Measurements from ENCODE around the gene MDH2.

DNA sequence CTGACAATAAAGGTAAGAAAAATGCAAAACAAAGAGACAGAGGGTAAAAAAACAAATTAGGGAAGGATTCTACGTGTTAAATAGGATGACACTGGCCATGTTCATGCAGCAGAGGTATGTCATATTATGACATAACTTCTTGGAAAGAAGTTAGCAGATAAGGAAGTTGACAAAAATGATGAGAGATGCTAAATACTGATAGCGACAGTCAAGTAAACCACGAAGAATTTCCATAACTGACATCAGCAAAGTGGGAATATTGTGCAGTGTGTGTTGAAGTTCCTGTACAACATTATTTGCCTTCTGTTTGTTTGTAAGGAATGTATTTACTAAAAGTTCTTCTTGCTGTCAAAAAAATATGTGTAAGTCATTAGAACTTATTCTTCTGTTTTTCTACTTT is 29.5 kb downstream of the MDH2 start:
- TF ChIP-seq, protein P1, sequence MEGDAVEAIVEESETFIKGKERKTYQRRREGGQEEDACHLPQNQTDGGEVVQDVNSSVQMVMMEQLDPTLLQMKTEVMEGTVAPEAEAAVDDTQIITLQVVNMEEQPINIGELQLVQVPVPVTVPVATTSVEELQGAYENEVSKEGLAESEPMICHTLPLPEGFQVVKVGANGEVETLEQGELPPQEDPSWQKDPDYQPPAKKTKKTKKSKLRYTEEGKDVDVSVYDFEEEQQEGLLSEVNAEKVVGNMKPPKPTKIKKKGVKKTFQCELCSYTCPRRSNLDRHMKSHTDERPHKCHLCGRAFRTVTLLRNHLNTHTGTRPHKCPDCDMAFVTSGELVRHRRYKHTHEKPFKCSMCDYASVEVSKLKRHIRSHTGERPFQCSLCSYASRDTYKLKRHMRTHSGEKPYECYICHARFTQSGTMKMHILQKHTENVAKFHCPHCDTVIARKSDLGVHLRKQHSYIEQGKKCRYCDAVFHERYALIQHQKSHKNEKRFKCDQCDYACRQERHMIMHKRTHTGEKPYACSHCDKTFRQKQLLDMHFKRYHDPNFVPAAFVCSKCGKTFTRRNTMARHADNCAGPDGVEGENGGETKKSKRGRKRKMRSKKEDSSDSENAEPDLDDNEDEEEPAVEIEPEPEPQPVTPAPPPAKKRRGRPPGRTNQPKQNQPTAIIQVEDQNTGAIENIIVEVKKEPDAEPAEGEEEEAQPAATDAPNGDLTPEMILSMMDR (IDR thresholded peaks at IDR 0.05) = no peak
- TF ChIP-seq POLR2A (IDR thresholded peaks at IDR 0.05) (no peak), POLR2AphosphoS5 (IDR thresholded peaks at IDR 0.05; ENCODE audit: insufficient read depth in 1 of 2, low read depth in 1 of 2) (no peak)

Data from vagina (tissue), 2 donors.